Large intestine (tissue), 3 donors: ENCODE results near the gene UST. TPM values are rescaled to one million over a fixed set of nuclear protein-coding genes. Genes with fewer than 3 reads are reported as not detected.
"Not testable (repeated sequence)": the region's sequence is repeated elsewhere in the genome, so short reads cannot be mapped to it uniquely, and the experiment has no call there.

ENCODE experiments used
- DNase-seq, 2 donors: peaks; one replicate each; pipeline versions ENCODE4 v3.0.0 to v3.0.0-alpha.2; 2013
- H3K27ac ChIP-seq: one replicate; pipeline ENCODE4 v1.5.1; 2013; ENCODE audit warnings: low read length
- H3K27me3 ChIP-seq: 2 replicates; pipeline ENCODE4 v1.6.1; 2013; ENCODE audit warnings: low read length; ENCODE audit not compliant: control insufficient read depth, insufficient read depth
- H3K36me3 ChIP-seq: 2 replicates; pipeline ENCODE4 v1.6.1; 2013; ENCODE audit warnings: low read length; ENCODE audit not compliant: control insufficient read depth, insufficient read depth
- H3K4me1 ChIP-seq: one replicate; pipeline ENCODE4 v1.6.1; 2013; ENCODE audit warnings: low read length; ENCODE audit not compliant: control insufficient read depth, insufficient read depth
- H3K4me3 ChIP-seq: one replicate; pipeline ENCODE4 v1.5.1; 2013; ENCODE audit warnings: low read length
- H3K9me3 ChIP-seq: one replicate; pipeline ENCODE4 v1.6.1; 2013; ENCODE audit warnings: mild to moderate bottlenecking, low read depth, low read length, moderate library complexity; ENCODE audit not compliant: control insufficient read depth
- WGBS: methylation state at CpG from one replicate; pipeline ENCODE4 v1.1.5; 2013; ENCODE audit warnings: low lambda C conversion rate; ENCODE audit not compliant: insufficient coverage; 5-methylcytosine and 5-hydroxymethylcytosine counted together
- polyA plus RNA-seq: library from polyadenylated mRNA; unstranded; fragments of 120-200 nt; gene quantifications from one replicate; pipeline ENCODE4 v1.2.1, GENCODE V29; 2013

Gene UST
- polyA plus RNA-seq, 1 donor = 2.9 TPM

- no CpG with 5 or more reads among the region's 2 CpGs for WGBS
Measured at GRCh38 chr6:148893481-148893880, 146.7 kb downstream of the UST start.

GRCh38 chr6:148898376-148899014 is 151.7 kb downstream of the UST start:
- 75% methylated on average over 3 of the region's 4 CpGs for WGBS
- H3K4me3 ChIP-seq = no peak overlapping the region
- no peaks in the 10 kb centered on the region for H3K36me3 ChIP-seq
- no peaks in the 10 kb centered on the region for H3K27me3 ChIP-seq
- no peak overlapping the region for H3K27ac ChIP-seq
- DNase-seq = no peak
- H3K4me1 ChIP-seq = no peaks in the 10 kb centered on the region
- no peaks in the 10 kb centered on the region for H3K9me3 ChIP-seq

More at GRCh38 chr6:148893481-148893880, 146.7 kb downstream of the UST start:
- Histone ChIP-seq H3K27me3 (no peaks in the 10 kb centered on the region), H3K9me3 (no peaks in the 10 kb centered on the region), H3K36me3 (no peaks in the 10 kb centered on the region), H3K27ac (no peak overlapping the region), H3K4me1 (no peaks in the 10 kb centered on the region), H3K4me3 (no peak overlapping the region)
- no peak for DNase-seq

- Histone ChIP-seq H3K9me3 (no peaks in the 10 kb centered on the region), H3K27me3 (no peaks in the 10 kb centered on the region), H3K4me3 (no peak overlapping the region), H3K36me3 (no peaks in the 10 kb centered on the region), H3K4me1 (no peaks in the 10 kb centered on the region), H3K27ac (no peak overlapping the region)
- no peak for DNase-seq
- no CpG with 5 or more reads among the region's 5 CpGs for WGBS
Measured at GRCh38 chr6:148904896-148905870, 158.4 kb downstream of the UST start.

- DNase-seq = no peak
- Histone ChIP-seq H3K9me3 (no peaks in the 10 kb centered on the region), H3K36me3 (no peaks in the 10 kb centered on the region), H3K27me3 (no peaks in the 10 kb centered on the region), H3K27ac (no peak overlapping the region), H3K4me3 (no peak overlapping the region), H3K4me1 (no peaks in the 10 kb centered on the region)
- WGBS = no CpG with 5 or more reads among the region's 6 CpGs
Measured at GRCh38 chr6:148905901-148906300, 159.1 kb downstream of the UST start.

- DNase-seq = no peak
- Histone ChIP-seq H3K4me1 (no peaks in the 10 kb centered on the region), H3K27ac (no peak overlapping the region), H3K4me3 (no peak overlapping the region), H3K9me3 (no peaks in the 10 kb centered on the region), H3K36me3 (no peaks in the 10 kb centered on the region), H3K27me3 (no peaks in the 10 kb centered on the region)
- no CpG with 5 or more reads among the region's 1 CpG for WGBS
Measured at GRCh38 chr6:148906386-148906785, 159.6 kb downstream of the UST start.

GRCh38 chr6:148907573-148907972 is 160.7 kb downstream of the UST start:
- H3K36me3 ChIP-seq = no peaks in the 10 kb centered on the region
- no peak overlapping the region for H3K27ac ChIP-seq
- peaks cover 4% of the 10 kb centered on the region for H3K4me1 ChIP-seq
- no peaks in the 10 kb centered on the region for H3K9me3 ChIP-seq
- 100% methylated on average over 2 of the region's 4 CpGs for WGBS
- no peak for DNase-seq
- H3K4me3 ChIP-seq = no peak overlapping the region
- H3K27me3 ChIP-seq = no peaks in the 10 kb centered on the region

- Histone ChIP-seq H3K9me3 (no peaks in the 10 kb centered on the region), H3K4me1 (peaks cover 9% of the 10 kb centered on the region), H3K27ac (no peak overlapping the region), H3K36me3 (no peaks in the 10 kb centered on the region), H3K4me3 (no peak overlapping the region), H3K27me3 (no peaks in the 10 kb centered on the region)
- WGBS = no CpG with 5 or more reads among the region's 5 CpGs
- DNase-seq = peak; percentile 42 to 67
Measured at GRCh38 chr6:148912252-148912651, 165.4 kb downstream of the UST start.

GRCh38 chr6:148915810-148916209 is 169.0 kb downstream of the UST start:
- WGBS = no CpG with 5 or more reads among the region's 1 CpG
- no peak for DNase-seq
- H3K27ac ChIP-seq = no peak overlapping the region
- peaks cover 9% of the 10 kb centered on the region for H3K4me1 ChIP-seq
- H3K4me3 ChIP-seq = no peak overlapping the region
- no peaks in the 10 kb centered on the region for H3K27me3 ChIP-seq
- H3K36me3 ChIP-seq = no peaks in the 10 kb centered on the region
- peaks cover 3% of the 10 kb centered on the region for H3K9me3 ChIP-seq

GRCh38 chr6:148916485-148916884 is 169.7 kb downstream of the UST start:
- not testable (repeated sequence) for H3K4me3 ChIP-seq, H3K27ac ChIP-seq, H3K27me3 ChIP-seq, H3K36me3 ChIP-seq, H3K4me1 ChIP-seq, DNase-seq, H3K9me3 ChIP-seq
- no CpG with 5 or more reads among the region's 10 CpGs for WGBS

GRCh38 chr6:148924226-148925012 is 177.6 kb downstream of the UST start:
- H3K27me3 ChIP-seq = no peaks in the 10 kb centered on the region
- WGBS = 100% methylated on average over 2 of the region's 8 CpGs
- no peaks in the 10 kb centered on the region for H3K4me1 ChIP-seq
- H3K36me3 ChIP-seq = no peaks in the 10 kb centered on the region
- no peaks in the 10 kb centered on the region for H3K9me3 ChIP-seq
- no peak for DNase-seq
- H3K4me3 ChIP-seq = no peak overlapping the region
- no peak overlapping the region for H3K27ac ChIP-seq
